NT2/D1 (cell line): ENCODE data around the gene GLIPR1L2.
A peak's percentile ranks its signal among the peaks of the same experiment; 100 is the strongest.
"Not testable (repeated sequence)": the region's sequence is repeated elsewhere in the genome, so short reads cannot be mapped to it uniquely, and the experiment has no call there.

Experiments
- DNase-seq: peaks from one replicate; pipeline ENCODE4 v3.0.0-alpha.2; 2011; ENCODE audit warnings: low read depth, low spot score
- H3K27me3 ChIP-seq: 2 replicates; pipeline ENCODE4 v1.6.0; 2011; ENCODE audit warnings: mild to moderate bottlenecking; ENCODE audit not compliant: insufficient read length, insufficient read depth
- H3K36me3 ChIP-seq: 2 replicates; pipeline ENCODE4 v1.6.1; 2011; ENCODE audit warnings: mild to moderate bottlenecking, low read length, mixed read lengths; ENCODE audit not compliant: insufficient read depth, insufficient read length
- H3K4me1 ChIP-seq: 2 replicates; pipeline ENCODE4 v1.5.1; 2011; ENCODE audit not compliant: insufficient read depth, insufficient read length
- H3K4me3 ChIP-seq: 2 replicates; pipeline ENCODE4 v1.5.1; 2011; ENCODE audit warnings: low read depth; ENCODE audit not compliant: insufficient read length
- H3K9ac ChIP-seq: 2 replicates; pipeline ENCODE4 v1.6.0; 2011; ENCODE audit warnings: low read depth; ENCODE audit not compliant: insufficient read length
- H3K9me3 ChIP-seq: 2 replicates; pipeline ENCODE4 v1.5.1; 2011; ENCODE audit warnings: mild to moderate bottlenecking, low read length; ENCODE audit not compliant: insufficient read depth
- SUZ12 ChIP-seq: IDR thresholded peaks from 2 replicates; pipeline ENCODE4 v1.6.1; 2011; ENCODE audit not compliant: insufficient read length, insufficient read depth; ENCODE audit errors: extremely low read depth
- YY1 ChIP-seq: IDR thresholded peaks from 2 replicates; pipeline ENCODE4 v1.6.1; 2011; ENCODE audit not compliant: insufficient read length, insufficient read depth
- ZNF274 ChIP-seq: IDR thresholded peaks from 2 replicates; pipeline ENCODE4 v1.6.1; 2011; ENCODE audit warnings: mild to moderate bottlenecking, low read depth, low read length

The GLIPR1L2 gene

DNA sequence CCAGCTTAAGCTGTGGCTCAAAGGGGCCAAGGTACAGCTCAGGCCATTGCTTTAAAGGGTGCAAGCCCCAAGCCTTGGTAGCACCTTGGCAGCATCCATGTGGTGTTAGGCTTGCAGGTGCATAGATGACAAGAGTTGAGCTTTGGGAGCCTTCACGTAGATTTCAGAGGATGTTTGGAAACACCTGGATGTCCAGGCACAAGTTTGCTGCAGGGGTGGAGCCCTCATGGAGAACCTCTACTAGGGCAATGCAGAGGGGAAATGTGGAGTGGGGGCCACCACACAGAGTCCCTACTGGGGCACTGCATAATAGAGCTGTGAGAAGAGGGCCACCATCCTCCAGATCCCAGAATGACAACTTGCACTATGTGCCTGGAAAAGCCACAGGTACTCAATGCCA lies 37.9 kb downstream of the GLIPR1L2 start:
- Histone ChIP-seq H3K36me3 (no peaks in the 10 kb centered on the region), H3K27me3 (no peaks in the 10 kb centered on the region), H3K4me3 (no peak overlapping the region), H3K4me1 (no peaks in the 10 kb centered on the region), H3K9me3 (peaks cover 32% of the 10 kb centered on the region), H3K9ac (no peak overlapping the region)
- TF ChIP-seq SUZ12 = no peak
- no peak for TF ChIP-seq ZNF274
- no peak for DNase-seq

GRCh38 chr12:75432924-75433323 lies 42.0 kb downstream of the GLIPR1L2 start:
- Histone ChIP-seq H3K9ac (no peak overlapping the region), H3K27me3 (no peaks in the 10 kb centered on the region), H3K9me3 (peaks cover 36% of the 10 kb centered on the region), H3K4me3 (no peak overlapping the region), H3K36me3 (no peaks in the 10 kb centered on the region), H3K4me1 (no peaks in the 10 kb centered on the region)
- TF ChIP-seq SUZ12 = no peak
- no peak for DNase-seq

DNA sequence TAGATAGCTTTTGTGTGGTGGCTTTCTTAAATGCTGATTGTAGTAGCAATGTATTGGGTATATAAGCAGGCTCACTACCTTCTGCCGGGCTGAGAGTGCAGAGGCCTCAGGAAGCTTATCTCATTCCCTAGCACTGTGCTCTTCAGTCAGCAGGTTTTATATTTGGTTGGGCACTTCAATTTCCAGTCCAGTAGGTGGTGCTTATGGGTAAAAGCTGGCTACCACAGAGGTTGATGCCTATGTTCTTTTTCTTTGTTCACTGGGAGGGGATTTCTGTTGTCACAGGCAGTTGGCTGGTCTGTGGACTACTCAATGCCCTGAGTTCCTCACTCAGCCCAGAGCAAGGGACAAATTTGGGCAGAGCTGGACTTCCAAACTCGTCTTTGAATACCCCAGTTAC lies 46.7 kb downstream of the GLIPR1L2 start:
- Histone ChIP-seq H3K36me3 (no peaks in the 10 kb centered on the region), H3K4me1 (no peaks in the 10 kb centered on the region), H3K9ac (no peak overlapping the region), H3K9me3 (peaks cover 41% of the 10 kb centered on the region), H3K27me3 (no peaks in the 10 kb centered on the region), H3K4me3 (no peak overlapping the region)
- no peak for TF ChIP-seq ZNF274
- TF ChIP-seq YY1 = no peak
- no peak for TF ChIP-seq SUZ12
- DNase-seq = no peak

- Histone ChIP-seq H3K4me1 (no peaks in the 10 kb centered on the region), H3K36me3 (no peaks in the 10 kb centered on the region)
Observed at GRCh38 chr12:75438059-75438754, 47.3 kb downstream of the GLIPR1L2 start.

GRCh38 chr12:75439048-75439447 lies 48.2 kb downstream of the GLIPR1L2 start:
- Histone ChIP-seq H3K9me3 (peaks cover 44% of the 10 kb centered on the region), H3K36me3 (no peaks in the 10 kb centered on the region), H3K4me3 (no peak overlapping the region), H3K4me1 (no peaks in the 10 kb centered on the region), H3K9ac (no peak overlapping the region), H3K27me3 (no peaks in the 10 kb centered on the region)
- no peak for TF ChIP-seq ZNF274
- no peak for TF ChIP-seq SUZ12
- no peak for DNase-seq

More at GRCh38 chr12:75438059-75438754, 47.3 kb downstream of the GLIPR1L2 start:
- DNase-seq = peak; percentile 30
- no peak overlapping the region for H3K4me3 ChIP-seq
- H3K9me3 ChIP-seq = peaks cover 42% of the 10 kb centered on the region
- no peak overlapping the region for H3K9ac ChIP-seq
- no peaks in the 10 kb centered on the region for H3K27me3 ChIP-seq
- no peak for TF ChIP-seq SUZ12

GRCh38 chr12:75439930-75440329 lies 49.0 kb downstream of the GLIPR1L2 start:
- Histone ChIP-seq H3K9me3 (peaks cover 44% of the 10 kb centered on the region), H3K4me1 (no peaks in the 10 kb centered on the region), H3K4me3 (no peak overlapping the region), H3K9ac (no peak overlapping the region), H3K27me3 (no peaks in the 10 kb centered on the region), H3K36me3 (no peaks in the 10 kb centered on the region)
- no peak for DNase-seq
- TF ChIP-seq ZNF274 = no peak
- TF ChIP-seq YY1 = no peak
- no peak for TF ChIP-seq SUZ12

- H3K27me3 ChIP-seq, H3K4me3 ChIP-seq, H3K4me1 ChIP-seq, H3K36me3 ChIP-seq, DNase-seq, H3K9ac ChIP-seq: not testable (repeated sequence)
- peaks cover 36% of the 10 kb centered on the region for H3K9me3 ChIP-seq
Observed at GRCh38 chr12:75441687-75442449, 51.0 kb downstream of the GLIPR1L2 start.

GRCh38 chr12:75442454-75442853 lies 51.6 kb downstream of the GLIPR1L2 start:
- not testable (repeated sequence) for H3K9ac ChIP-seq, H3K27me3 ChIP-seq, DNase-seq, H3K36me3 ChIP-seq, H3K4me1 ChIP-seq, H3K4me3 ChIP-seq
- H3K9me3 ChIP-seq = peaks cover 34% of the 10 kb centered on the region
